ENCODE measurements around the gene COPS2.
"Not testable (repeated sequence)": the region's sequence is repeated elsewhere in the genome, so short reads cannot be mapped to it uniquely, and the experiment has no call there.

Gene COPS2

GRCh38 chr15:49101536-49101935 is 53.9 kb downstream of the COPS2 start:
- DNase-seq = no peak

- DNase-seq = no peak
These were observed 59.2 kb downstream of the COPS2 start for GRCh38 chr15:49096090-49096750.

- no peak for DNase-seq
These were observed 60.5 kb downstream of the COPS2 start for GRCh38 chr15:49094923-49095322.

DNA sequence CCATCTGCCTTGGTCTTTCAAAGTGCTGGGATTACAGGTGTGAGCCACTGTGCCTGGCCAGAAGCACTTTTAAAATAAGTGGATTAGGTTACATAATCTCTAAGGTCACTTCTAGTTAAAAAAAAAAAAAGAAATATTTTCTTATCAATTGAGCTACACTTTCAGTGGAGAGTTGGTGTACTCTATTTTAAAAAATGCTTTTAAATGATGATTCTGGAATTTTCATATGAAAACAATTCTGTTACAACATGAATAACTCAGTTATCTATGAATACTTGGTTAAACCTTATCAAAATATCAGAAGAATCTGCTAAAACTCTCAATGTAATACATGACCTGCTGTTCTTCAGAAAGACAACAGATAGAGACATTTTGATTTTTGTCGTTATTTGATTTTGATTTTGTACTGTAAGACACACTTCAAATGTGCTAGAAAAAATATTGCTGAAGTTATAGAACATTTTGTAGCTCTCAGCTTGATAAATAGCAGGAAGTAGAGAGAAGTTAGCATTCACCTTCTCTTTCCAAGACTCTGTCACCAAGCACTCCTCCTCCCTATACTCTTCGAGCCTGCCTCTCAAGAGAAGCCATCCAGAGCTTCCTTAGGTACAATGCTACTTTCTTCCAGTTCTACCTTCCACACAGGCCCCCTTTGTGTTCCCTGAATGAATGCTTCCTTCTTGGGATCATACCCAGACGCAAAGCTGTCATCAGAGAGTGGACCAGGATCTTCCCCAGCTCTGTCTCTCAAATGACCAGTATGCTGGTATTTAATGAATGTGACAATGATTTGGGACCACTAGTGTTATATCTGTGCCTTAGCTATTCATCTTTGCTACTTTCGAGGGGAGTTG is 61.9 kb downstream of the COPS2 start:
- no peak for DNase-seq

GRCh38 chr15:49088996-49089395 is 66.4 kb downstream of the COPS2 start:
- DNase-seq = no peak

- no peak for DNase-seq
These were observed 69.5 kb downstream of the COPS2 start for GRCh38 chr15:49085696-49086459.

- no peak for DNase-seq
These were observed 71.2 kb downstream of the COPS2 start for GRCh38 chr15:49084285-49084570.

DNA sequence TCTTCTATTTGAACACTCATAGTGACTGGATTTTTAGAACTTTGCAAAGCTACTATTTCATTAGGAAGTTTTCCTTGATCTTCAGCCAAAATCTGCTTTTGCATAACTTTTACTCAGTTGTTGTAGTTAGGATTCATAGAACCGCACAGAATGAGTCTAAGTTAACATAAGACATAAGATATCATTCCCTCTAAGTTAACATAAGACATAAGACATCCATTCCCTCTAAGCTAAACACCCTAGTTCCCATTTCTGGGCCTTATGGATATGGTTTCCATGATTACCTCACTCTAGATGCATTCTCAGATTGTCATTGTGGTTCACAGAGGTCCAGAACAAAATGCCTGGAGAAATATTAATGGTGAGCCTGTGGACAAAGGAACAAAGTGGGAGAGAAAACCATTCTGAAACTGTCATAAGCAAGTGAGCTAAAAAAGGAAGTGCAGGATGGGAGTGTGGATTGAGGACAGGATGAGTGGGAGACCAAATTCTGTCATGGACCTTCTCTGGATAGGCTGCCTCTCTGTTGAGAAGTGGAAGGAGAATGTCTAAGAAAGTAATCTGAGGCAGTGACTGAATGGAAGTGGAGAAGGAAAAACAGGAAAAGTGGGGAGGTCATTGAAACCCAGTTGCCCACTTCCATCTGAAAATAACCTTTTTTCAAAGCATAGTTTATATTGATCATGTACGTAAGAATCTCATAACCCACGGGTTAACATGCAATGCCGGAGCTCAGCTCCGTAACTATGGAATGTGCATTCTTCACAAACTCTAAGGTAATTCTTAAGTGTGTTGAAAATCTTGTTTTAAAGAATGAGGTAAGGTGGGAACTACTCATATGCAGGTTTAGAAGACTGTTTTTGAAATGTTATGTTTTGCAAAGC is 71.8 kb downstream of the COPS2 start:
- DNase-seq = no peak

GRCh38 chr15:49082960-49083359 is 72.4 kb downstream of the COPS2 start:
- DNase-seq = no peak

- no peak for DNase-seq
These were observed 75.9 kb downstream of the COPS2 start for GRCh38 chr15:49079340-49080039.

DNA sequence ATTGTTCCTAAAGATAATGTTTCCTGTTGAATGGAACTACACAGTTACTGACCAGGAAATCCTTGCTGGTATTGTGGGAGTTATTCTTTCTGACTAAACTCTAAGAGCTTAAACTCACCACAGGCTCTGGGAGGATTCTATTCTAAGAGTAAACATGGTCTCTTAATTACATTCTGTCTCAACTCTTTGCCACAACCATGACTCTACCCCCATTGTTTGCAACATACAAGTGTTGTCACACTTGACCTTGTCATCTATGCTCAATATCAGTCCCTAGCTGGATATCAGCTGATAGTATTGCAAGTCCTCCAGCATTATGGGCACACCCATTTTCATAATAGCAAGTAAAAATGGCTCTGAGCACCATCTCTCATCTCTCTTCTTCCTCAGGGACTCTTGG is 79.5 kb downstream of the COPS2 start:
- DNase-seq = peak; percentile 7

- not testable (repeated sequence) for DNase-seq
These were observed 80.7 kb downstream of the COPS2 start for GRCh38 chr15:49074589-49075287.
